ENCODE results near the gene FRMPD3.

The FRMPD3 gene

DNA sequence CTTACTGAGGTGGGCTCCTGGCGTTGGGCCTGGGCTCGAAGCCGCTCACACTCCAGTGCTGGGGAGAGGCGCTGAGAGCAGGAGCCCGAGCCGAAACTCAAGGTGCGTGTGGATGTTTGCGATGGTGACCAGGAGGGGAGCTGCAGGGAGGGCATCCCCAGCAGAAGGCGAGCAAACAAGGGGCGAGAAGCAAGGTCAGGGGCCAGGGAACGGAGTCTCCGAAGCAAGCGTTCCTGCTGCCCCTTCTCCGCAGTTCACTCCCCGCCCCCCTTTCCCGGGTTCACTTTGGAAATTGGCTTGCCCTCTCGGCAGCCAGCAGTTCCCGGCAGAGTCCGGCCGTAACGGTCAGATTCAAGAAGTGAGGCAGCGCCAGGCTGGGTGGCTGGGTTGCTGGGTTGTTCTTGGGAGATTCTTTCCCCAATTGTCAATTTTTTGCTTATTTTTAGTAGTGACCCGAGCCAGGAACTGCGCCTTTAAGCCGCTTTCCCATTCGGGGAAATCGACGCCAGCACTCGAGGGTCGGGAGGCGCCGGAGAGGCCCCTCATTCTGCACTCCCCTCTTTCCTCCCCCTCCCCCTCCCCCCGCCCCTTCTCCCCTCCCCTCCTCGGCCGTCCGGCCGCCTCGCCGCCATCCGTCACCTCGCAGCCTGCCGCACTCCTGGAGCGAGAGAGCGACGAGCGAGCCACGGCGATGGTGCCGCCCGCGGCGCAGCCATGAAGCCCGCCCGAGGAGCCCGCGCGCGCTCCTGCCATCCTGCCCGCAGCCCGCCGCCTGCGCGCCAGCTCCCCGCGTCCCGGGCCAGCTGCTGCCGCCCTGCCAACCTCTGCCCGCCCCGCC lies at the start of gene FRMPD3:
Gene FRMPD3, plus strand, starts transcription at position 655 of the 838 bp plus-strand sequence. CDS start 76,937 bp downstream, outside the sequence.
- in situ Hi-C loops (cut with HindIII; ENCODE audit: low sequenced_read_pairs), result no loop called here
- H3K4me3 ChIP-seq (ENCODE audit: low read depth, low read length), result peak within 1 kb of the TSS; percentile 41
- no peak for DNase-seq (ENCODE audit: low read depth)
- TF ChIP-seq, protein P1, sequence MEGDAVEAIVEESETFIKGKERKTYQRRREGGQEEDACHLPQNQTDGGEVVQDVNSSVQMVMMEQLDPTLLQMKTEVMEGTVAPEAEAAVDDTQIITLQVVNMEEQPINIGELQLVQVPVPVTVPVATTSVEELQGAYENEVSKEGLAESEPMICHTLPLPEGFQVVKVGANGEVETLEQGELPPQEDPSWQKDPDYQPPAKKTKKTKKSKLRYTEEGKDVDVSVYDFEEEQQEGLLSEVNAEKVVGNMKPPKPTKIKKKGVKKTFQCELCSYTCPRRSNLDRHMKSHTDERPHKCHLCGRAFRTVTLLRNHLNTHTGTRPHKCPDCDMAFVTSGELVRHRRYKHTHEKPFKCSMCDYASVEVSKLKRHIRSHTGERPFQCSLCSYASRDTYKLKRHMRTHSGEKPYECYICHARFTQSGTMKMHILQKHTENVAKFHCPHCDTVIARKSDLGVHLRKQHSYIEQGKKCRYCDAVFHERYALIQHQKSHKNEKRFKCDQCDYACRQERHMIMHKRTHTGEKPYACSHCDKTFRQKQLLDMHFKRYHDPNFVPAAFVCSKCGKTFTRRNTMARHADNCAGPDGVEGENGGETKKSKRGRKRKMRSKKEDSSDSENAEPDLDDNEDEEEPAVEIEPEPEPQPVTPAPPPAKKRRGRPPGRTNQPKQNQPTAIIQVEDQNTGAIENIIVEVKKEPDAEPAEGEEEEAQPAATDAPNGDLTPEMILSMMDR (IDR thresholded peaks at IDR 0.05; ENCODE audit: low read depth, low read length, missing control alignments), result no peak

- H3K4me3 ChIP-seq (ENCODE audit: low read depth, low read length), result no peak overlapping the region
- DNase-seq (ENCODE audit: low read depth), result no peak
- TF ChIP-seq, protein P1 (IDR thresholded peaks at IDR 0.05; ENCODE audit: low read depth, low read length, missing control alignments), result no peak
- in situ Hi-C loops (cut with HindIII; ENCODE audit: low sequenced_read_pairs), result no loop called here
These were observed 28.9 kb upstream of the FRMPD3 start for GRCh38 chrX:107420571-107420970.

GRCh38 chrX:107421337-107421861 lies 28.1 kb upstream of the FRMPD3 start:
- H3K4me3 ChIP-seq (ENCODE audit: low read depth, low read length), result no peak overlapping the region
- no peak for DNase-seq (ENCODE audit: low read depth)
- in situ Hi-C loops (cut with HindIII; ENCODE audit: low sequenced_read_pairs), result no loop called here
- TF ChIP-seq, protein P1 (IDR thresholded peaks at IDR 0.05; ENCODE audit: low read depth, low read length, missing control alignments), result no peak

GRCh38 chrX:107429090-107429489 lies 20.4 kb upstream of the FRMPD3 start:
- TF ChIP-seq, protein P1 (IDR thresholded peaks at IDR 0.05; ENCODE audit: low read depth, low read length, missing control alignments), result no peak
- no peak for DNase-seq (ENCODE audit: low read depth)
- H3K4me3 ChIP-seq (ENCODE audit: low read depth, low read length), result no peak overlapping the region
- in situ Hi-C loops (cut with HindIII; ENCODE audit: low sequenced_read_pairs), result no loop called here

- in situ Hi-C loops (cut with HindIII; ENCODE audit: low sequenced_read_pairs), result no loop called here
- TF ChIP-seq, protein P1 (IDR thresholded peaks at IDR 0.05; ENCODE audit: low read depth, low read length, missing control alignments), result no peak
- no peak overlapping the region for H3K4me3 ChIP-seq (ENCODE audit: low read depth, low read length)
- DNase-seq (ENCODE audit: low read depth), result no peak
These were observed 9.3 kb upstream of the FRMPD3 start for GRCh38 chrX:107440187-107440586.

GRCh38 chrX:107440692-107441091 lies 8.8 kb upstream of the FRMPD3 start:
- TF ChIP-seq, protein P1 (IDR thresholded peaks at IDR 0.05; ENCODE audit: low read depth, low read length, missing control alignments), result no peak
- no peak overlapping the region for H3K4me3 ChIP-seq (ENCODE audit: low read depth, low read length)
- in situ Hi-C loops (cut with HindIII; ENCODE audit: low sequenced_read_pairs), result no loop called here
- DNase-seq (ENCODE audit: low read depth), result no peak

Measured in astrocyte of the cerebellum (primary cell).